Psoas muscle (tissue), 8 donors: Measurements from ENCODE around the gene TMEM88. TPM values are rescaled to one million over a fixed set of nuclear protein-coding genes. Genes with fewer than 3 reads are reported as not detected.

Experiments
- ATAC-seq, 4 donors: fragments of 200-7000 bp; cut with Tn5 transposase; one replicate each; pipeline ENCODE4 v1.9.1; 2020; ENCODE audit warnings: moderate library complexity in 3 of 4, mild to moderate bottlenecking in 2 of 4
- DNase-seq, 2 donors: peaks; one replicate each; pipeline ENCODE4 v3.0.0-alpha.2; 2020
- H3K27ac ChIP-seq: fragments of 200-600 bp; one replicate; pipeline ENCODE4 v1.8.0; 2022
- H3K27me3 ChIP-seq, 3 donors: fragments of 200-600 bp in 1 of 3; one replicate each; pipeline versions ENCODE4 v1.6.1 to v1.8.0; 2013 to 2022; ENCODE audit warnings: low read length in 2 of 3, mild to moderate bottlenecking in 2 of 3, moderate library complexity in 1 of 3; ENCODE audit not compliant: insufficient read depth in 3 of 3
- H3K36me3 ChIP-seq, 2 donors: fragments of 200-600 bp in 1 of 2; one replicate each; pipeline versions ENCODE4 v1.6.1 to v1.8.0; 2013 to 2022; ENCODE audit warnings: low read depth in 1 of 2, mild to moderate bottlenecking in 1 of 2, moderate library complexity in 1 of 2; ENCODE audit not compliant: insufficient read depth in 1 of 2
- H3K4me1 ChIP-seq: fragments of 200-600 bp; one replicate; pipeline ENCODE4 v1.8.0; 2022
- H3K4me3 ChIP-seq: fragments of 200-600 bp; one replicate; pipeline ENCODE4 v1.8.0; 2022; ENCODE audit warnings: mild to moderate bottlenecking
- H3K9me3 ChIP-seq: fragments of 200-600 bp; one replicate; pipeline ENCODE4 v1.8.0; 2022
- WGBS, 3 donors: extraction: QIAGEN DNeasy Blood & Tissue Kit; methylation state at CpG; one replicate each; pipeline versions ENCODE4 v1.1.6 to v1.1.7; 2013; 5-methylcytosine and 5-hydroxymethylcytosine counted together
- intact Hi-C, 2 donors: fragments of 100-400 bp; cut with DNase I; formaldehyde crosslinking; loops; one replicate each; pipeline versions ENCODE4 v1.11.0 to v1.14.2; 2022
- polyA plus RNA-seq, 3 donors: library from polyadenylated mRNA; stranded (reverse); fragments of 200-250 nt; gene quantifications; one replicate each; pipeline ENCODE4 v1.2.3, GENCODE V29; 2013
- total RNA-seq, 4 donors: library from RNA; stranded (reverse); fragmentation: NEBNext Ultra II Directional in 2 of 4; extraction: Animal tissue kit (Norgen Biotek cat#: 25700) in 2 of 4; gene quantifications; one replicate each; pipeline versions ENCODE4 v1.2.1 to v1.2.4, GENCODE V29; 2021 to 2023
- TF ChIP-seq, protein P1 (sequence below): fragments of 200-600 bp; IDR thresholded peaks from one replicate; pipeline ENCODE4 v1.8.0; 2022; ENCODE audit warnings: antibody characterized with exemption
- donor health status: healthy with polysubstance abuse.
- donor health status: DM: no; HTN: no; CAD: no; lungs with moderate emphysema.
- donor health status: Bipolar disorder and iron deficiency.
- donor health status: healthy.
- donor health status: DM: yes; HTN: yes; CAD: no.
- donor health status: DM: no; HTN: no; CAD: no.
- donor health status: DM: no; HTN: no; CAD: no.
- donor health status: DM: yes; HTN: yes; CAD: no.

Gene TMEM88
- total and polyA plus RNA-seq, 7 donors: 16.3 to 57.4 (median 24.0) TPM

DNA sequence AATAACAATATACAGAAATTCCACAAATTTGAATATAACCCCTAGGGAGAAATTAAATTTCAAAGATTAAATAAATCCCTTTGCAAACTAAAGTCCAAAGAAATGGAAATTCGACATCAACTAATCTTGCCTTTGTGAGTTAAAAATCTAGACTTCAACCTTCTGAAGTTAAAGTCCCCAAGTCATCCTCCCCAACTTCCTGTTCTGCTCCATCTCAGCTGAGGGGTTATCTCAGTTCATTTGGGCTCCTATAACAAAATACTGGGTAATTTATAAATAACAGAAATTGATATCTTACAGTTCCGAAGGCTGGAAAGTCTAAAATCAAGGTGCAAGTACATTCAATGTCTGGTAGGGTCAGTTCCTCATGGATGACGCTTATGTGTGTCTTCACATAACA, 43.6 kb upstream of the TMEM88 start:
- DNase-seq (no peak), ATAC-seq (no peak)
- Histone ChIP-seq H3K4me1 (no peaks in the 10 kb centered on the region), H3K27me3 (peaks cover 0 to 11% (median 1%) of the 10 kb centered on the region in 3 donors), H3K36me3 (no peaks in the 10 kb centered on the region), H3K27ac (no peak overlapping the region), H3K9me3 (no peaks in the 10 kb centered on the region), H3K4me3 (no peak overlapping the region)
- intact Hi-C loops: no loop called here
- TF ChIP-seq, protein P1, sequence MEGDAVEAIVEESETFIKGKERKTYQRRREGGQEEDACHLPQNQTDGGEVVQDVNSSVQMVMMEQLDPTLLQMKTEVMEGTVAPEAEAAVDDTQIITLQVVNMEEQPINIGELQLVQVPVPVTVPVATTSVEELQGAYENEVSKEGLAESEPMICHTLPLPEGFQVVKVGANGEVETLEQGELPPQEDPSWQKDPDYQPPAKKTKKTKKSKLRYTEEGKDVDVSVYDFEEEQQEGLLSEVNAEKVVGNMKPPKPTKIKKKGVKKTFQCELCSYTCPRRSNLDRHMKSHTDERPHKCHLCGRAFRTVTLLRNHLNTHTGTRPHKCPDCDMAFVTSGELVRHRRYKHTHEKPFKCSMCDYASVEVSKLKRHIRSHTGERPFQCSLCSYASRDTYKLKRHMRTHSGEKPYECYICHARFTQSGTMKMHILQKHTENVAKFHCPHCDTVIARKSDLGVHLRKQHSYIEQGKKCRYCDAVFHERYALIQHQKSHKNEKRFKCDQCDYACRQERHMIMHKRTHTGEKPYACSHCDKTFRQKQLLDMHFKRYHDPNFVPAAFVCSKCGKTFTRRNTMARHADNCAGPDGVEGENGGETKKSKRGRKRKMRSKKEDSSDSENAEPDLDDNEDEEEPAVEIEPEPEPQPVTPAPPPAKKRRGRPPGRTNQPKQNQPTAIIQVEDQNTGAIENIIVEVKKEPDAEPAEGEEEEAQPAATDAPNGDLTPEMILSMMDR: no peak
- WGBS, 3 donors: 74 to 87% (median 81%) methylated on average over 3 of the region's 3 CpGs

DNA sequence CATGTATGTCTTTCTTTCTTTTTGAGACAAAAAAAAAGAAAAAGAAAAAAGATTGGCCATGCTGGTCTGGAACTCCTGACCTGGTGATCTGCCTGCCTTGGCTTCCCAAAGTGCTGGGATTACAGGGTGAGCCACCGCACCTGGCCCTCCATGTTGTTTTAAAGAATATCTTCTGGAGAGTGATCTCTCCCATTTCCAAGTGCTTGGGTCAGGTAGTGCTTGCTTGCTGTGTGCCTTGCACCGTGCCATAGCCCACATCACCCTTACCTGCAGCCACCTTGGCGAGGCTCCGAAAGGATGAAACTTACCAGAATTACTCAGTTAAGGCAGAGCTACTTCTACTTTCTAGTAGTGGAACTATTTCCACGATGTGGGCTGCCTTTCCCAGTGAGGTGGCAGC, 39.9 kb upstream of the TMEM88 start:
- no peak overlapping the region for H3K4me3 ChIP-seq
- TF ChIP-seq, protein P1: no peak
- DNase-seq (no peak), ATAC-seq (no peak)
- H3K36me3 ChIP-seq: no peaks in the 10 kb centered on the region
- no peaks in the 10 kb centered on the region for H3K4me1 ChIP-seq
- no peaks in the 10 kb centered on the region for H3K9me3 ChIP-seq
- intact Hi-C loops: no loop called here
- no peaks in the 10 kb centered on the region for H3K27me3 ChIP-seq
- WGBS, 3 donors: 83 to 89% (median 86%) methylated on average over 5 of the region's 5 CpGs
- H3K27ac ChIP-seq: no peak overlapping the region

DNA sequence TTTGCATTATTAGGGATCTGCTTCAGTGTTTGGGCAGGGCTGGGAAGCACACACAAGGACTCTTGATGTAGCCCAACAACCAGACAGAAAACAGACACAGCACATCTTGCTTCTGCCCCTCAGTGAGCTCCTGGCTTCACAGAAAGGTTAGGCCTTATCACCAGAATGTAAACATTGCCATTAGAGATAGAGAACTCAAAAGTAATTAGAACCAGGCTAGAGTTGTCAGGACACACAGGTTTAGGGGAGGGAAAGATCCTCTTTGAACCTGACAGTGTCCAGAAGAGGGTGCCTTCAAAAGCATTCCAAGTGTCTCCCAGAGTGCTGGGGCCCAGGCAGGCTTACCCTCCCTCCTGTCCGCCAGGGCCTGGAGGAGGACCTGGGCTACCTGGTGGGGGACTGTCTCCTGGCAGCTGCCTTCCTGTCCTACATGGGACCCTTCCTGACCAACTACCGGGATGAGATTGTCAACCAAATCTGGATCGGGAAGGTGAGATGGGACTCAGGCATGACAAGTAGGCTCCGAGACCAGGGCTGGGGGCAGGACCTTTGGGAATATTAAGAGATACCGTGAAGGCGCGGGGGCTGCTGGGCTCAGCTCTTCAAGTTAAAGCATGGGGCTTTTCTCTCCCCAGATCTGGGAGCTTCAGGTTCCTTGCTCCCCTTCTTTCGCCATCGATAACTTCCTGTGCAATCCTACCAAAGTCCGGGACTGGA, 37.8 kb upstream of the TMEM88 start:
- intact Hi-C loops: no loop called here
- Histone ChIP-seq H3K36me3 (no peaks in the 10 kb centered on the region), H3K4me1 (no peaks in the 10 kb centered on the region), H3K9me3 (no peaks in the 10 kb centered on the region), H3K4me3 (no peak overlapping the region), H3K27me3 (no peaks in the 10 kb centered on the region), H3K27ac (no peak overlapping the region)
- DNase-seq (no peak), ATAC-seq (no peak)
- WGBS, 3 donors: 80 to 83% (median 81%) methylated on average over 10 of the region's 10 CpGs
- TF ChIP-seq, protein P1: no peak

DNA sequence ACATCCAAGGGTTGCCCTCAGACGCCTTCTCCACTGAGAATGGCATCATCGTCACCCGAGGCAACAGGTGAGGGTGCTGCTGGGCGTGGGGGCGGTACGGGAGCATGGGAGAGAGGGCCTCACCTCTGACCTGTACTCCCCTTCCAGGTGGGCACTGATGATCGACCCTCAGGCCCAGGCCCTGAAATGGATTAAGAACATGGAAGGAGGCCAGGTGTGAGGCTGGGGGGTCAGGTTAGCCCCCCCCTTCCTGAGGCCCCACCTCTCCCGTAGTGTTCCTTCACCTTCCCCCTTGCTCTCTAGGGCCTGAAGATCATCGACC, 37.3 kb upstream of the TMEM88 start:
- Histone ChIP-seq H3K4me3 (no peak overlapping the region), H3K36me3 (no peaks in the 10 kb centered on the region), H3K27ac (no peak overlapping the region), H3K27me3 (no peaks in the 10 kb centered on the region), H3K4me1 (no peaks in the 10 kb centered on the region), H3K9me3 (no peaks in the 10 kb centered on the region)
- WGBS, 3 donors: 82 to 87% (median 85%) methylated on average over 9 of the region's 9 CpGs
- ATAC-seq: no peak
- intact Hi-C loops: no loop called here
- TF ChIP-seq, protein P1: no peak
- DNase-seq: no peak

DNA sequence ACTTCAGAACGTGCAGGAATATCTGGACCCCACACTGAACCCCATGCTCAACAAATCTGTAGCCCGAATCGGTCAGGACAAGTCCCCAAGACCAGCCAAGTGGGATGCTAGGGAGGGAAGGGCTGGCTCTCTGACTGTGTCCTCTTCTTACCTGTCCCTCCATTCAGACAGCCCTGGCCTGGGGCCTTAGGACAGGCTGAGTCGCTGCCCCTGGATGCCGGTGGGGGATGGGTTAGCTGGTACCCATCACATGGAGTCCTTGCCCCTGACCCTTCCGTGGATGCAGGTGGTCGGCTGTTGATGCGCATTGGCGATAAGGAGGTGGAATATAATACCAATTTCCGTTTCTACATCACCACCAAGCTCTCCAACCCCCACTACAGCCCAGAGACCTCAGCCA, 36.8 kb upstream of the TMEM88 start:
- H3K4me1 ChIP-seq: no peaks in the 10 kb centered on the region
- no peaks in the 10 kb centered on the region for H3K27me3 ChIP-seq
- TF ChIP-seq, protein P1: no peak
- H3K36me3 ChIP-seq: no peaks in the 10 kb centered on the region
- intact Hi-C loops: no loop called here
- no peak overlapping the region for H3K27ac ChIP-seq
- 76 to 85% (median 81%) methylated on average over 10 of the region's 10 CpGs for WGBS, 3 donors
- DNase-seq (no peak), ATAC-seq (no peak)
- H3K4me3 ChIP-seq: no peak overlapping the region
- H3K9me3 ChIP-seq: no peaks in the 10 kb centered on the region
